ENCODE results near the gene C19orf12.

C19orf12 gene

DNA sequence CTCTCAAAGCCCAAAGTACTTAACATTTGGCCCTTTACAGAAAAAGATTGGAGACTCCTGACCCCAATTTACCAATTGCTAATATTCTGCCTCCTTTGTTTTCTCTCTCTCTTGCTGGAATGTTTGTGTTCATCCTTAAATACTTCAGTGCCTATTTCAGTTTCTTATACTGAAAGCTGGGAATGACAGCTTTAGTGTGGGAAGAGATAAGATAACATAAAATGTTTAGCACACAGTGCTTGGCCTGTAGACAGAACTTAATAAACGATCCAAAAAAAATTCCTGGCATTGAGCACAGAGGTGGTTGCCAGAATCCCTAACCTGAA, 52.8 kb downstream of the C19orf12 start:
- no peak for DNase-seq

DNA sequence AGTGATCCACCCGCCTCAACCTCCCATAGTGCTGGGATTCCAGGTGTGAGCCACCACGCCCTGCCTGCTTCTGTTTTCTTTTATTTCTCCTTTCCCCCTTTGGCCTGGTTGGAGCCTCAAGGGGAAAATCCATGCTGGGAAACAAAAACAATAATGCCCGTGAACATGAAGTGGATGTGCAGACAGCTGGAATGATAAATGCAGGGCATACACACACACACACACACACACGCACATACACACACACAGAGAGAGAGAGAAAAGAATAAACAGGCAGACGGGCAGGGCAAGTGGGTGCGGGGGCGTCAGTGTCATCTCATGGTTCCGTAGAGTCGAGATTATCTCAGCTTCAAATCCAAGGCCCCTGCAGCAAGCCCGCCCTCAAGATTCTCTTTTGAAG, 54.2 kb downstream of the C19orf12 start:
- DNase-seq, result no peak

DNA sequence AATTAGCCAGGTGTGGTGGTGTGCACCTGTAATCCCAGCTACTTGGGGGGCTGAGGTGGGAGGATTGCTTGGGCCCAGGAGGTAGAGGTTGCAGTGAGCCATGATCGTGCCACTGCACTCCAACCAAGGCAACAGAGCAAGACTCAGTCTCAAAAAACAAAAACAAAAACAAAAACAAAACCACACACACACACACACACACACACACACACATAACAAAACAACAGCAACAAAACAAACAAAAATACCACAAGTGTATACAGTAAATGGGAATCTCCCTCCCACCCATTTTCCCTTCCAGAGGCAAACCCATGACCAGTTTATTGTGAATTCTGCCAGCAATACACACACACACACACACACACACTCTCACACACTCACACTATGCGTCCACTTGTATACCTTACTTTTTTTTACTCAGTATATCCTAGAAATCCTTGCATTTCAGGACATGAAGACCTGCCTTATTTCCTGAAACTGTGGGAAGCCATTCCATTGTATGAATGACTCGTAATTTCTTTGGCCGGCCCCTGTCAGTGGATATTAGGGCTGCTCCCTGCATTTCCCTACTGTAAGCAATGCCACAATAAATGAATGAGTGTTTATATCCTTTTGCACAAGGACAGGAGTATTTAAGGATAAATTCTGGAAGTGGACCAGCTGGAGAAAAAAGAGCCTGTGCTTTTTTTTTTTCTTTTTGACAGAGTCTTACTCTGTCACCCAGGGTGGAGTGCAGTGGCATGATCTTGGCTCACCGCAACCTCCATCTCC, 56.7 kb downstream of the C19orf12 start:
- no peak for DNase-seq

DNA sequence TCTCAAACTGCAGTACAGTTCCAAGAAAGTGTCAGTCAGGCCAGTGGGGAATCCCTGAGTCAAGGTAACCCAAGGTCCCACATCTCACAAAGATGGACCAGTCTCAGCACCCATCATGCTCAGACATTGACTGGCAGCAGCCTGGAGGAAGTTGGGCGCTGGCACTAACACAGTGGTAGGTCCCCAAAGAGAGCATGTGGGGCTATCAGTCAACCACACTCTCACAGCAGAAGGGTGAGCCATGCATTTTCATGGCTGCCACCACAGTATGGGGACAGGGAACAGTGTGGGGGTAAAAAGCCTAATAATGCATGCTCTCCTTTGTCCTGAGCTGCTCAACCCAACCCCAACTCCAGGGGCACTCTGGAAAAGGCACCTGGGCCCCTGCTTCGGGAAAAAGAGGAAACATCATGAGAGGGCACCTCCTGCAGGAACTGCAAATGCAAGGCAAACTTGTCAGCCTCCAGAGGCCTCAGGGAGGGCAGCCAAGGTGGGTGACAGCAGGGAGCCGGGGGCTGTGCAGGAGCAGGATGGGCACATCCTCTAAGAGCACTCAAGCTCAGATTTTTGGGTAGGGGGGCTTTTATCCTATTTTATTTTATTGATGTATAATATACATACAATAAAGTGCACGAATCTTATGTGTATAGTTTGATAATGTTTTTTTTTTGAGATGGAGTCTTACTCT, 59.3 kb downstream of the C19orf12 start:
- DNase-seq, result no peak

DNA sequence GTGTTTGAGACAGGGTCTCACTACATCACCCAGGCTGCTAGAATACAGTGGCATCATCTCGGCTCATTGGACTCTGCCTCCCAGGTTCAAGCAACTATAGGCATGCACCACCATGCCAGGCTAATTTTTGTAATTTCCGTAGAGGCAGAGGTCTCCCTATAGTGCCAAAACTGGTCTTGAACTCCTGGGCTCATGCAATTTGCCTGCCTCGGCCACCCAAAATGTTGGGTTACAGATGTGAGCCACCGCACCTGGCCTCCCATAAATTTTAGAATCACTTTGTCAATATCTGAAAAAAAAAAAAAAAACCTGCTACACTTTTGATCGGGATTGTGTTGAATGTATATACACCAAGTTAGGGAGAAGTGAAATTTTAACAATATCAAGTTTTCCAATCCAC, 61.7 kb downstream of the C19orf12 start:
- no peak for DNase-seq

DNA sequence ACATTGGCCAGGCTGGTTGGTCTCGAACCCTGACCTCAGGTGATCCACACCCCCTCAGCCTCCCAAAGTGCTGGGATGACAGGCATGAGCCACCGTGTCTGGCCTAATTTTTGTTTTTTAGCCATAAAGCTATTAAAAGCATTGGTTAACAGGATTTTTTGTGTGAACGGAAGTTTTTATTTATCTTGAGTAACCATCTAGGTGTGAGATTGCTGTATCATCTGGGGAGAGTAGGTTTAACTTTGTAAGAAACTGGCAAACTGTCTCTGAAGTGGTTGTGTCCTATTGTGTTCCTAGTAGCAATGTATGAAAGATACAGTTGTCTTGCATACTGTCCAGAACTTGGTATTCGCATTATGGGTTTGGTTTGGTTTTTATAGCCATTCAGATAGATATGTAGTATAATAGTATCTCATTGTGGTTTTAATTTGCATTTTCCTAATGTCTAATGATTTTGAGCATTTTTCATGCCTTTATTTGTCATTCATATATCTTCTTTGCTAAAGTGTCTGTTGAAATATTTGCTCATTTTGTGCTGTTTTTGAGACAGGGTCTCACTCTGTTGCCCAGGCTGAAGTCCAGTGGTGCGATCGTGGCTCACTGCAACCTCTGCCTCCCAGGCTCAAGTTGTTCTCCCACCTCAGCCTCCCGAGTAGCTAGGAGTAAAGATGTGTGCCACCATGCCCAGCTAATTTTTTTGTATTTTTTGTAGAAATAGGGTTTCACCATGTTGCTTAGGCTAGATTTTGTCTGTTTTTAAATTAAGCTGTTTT, 63.3 kb downstream of the C19orf12 start:
- DNase-seq, result no peak

DNA sequence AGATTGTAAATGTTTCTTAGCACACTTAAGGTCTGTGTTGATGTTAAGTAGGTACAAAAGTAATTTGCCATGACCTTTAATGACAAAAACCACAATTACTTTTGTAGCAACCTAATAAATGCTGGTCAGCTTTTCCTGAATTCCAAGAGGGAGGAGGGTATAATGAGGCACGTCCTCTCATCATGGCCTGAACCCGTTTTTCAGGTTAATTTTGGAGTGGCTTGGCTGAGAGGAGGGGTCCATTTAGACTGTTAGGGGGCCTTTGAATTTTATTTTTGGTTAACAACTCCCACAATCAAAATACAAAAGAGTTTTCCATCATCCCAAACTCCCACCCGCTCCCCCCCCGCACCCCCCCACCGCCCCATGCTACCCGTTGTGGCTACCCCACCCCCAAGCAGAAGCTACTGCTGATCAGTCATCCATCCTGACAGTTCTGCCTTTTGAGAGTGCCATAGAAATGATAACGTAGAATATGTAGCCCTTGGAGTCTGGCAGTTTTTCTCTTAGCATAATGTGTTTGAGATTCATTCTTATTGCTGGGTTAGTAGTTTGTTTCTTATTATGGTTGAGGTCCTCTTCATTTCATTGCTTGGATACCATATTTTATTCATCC, 64.2 kb downstream of the C19orf12 start:
- no peak for DNase-seq

Measured in NCI-H510A treated with DMSO at 0.1 percent for 48 hours (cell line).